Gastrocnemius medialis (tissue), 4 donors: Measurements from ENCODE around the gene PPP1R8. TPM values are rescaled to one million over a fixed set of nuclear protein-coding genes. Genes with fewer than 3 reads are reported as not detected.

Source experiments
- ATAC-seq, 2 donors: fragments of 150-250 bp; one replicate each; pipeline ENCODE4 v1.9.1; 2016
- DNase-seq, 2 donors: peaks; one replicate each; pipeline ENCODE4 v3.0.0-alpha.2; 2019
- H3K27ac ChIP-seq, 4 donors: fragments of 200-600 bp; sonication (generic); 1 replicate in 1 of 4; 2 replicates in 3 of 4; pipeline ENCODE4 v1.5.1; 2016 to 2018; ENCODE audit warnings: mild to moderate bottlenecking in 2 of 4, moderate library complexity in 1 of 4
- H3K27me3 ChIP-seq, 3 donors: fragments of 200-600 bp; sonication (generic) in 2 of 3; 1 replicate in 1 of 3; 2 replicates in 2 of 3; pipeline versions ENCODE4 v1.5.1 to v1.6.0; 2016 to 2019; ENCODE audit warnings: mild to moderate bottlenecking in 1 of 3, moderate library complexity in 1 of 3
- H3K36me3 ChIP-seq, 2 donors: fragments of 200-600 bp; sonication (generic) in 1 of 2; one replicate each; pipeline ENCODE4 v1.5.1; 2017 to 2018
- H3K4me1 ChIP-seq, 2 donors: fragments of 200-600 bp; sonication (generic) in 1 of 2; one replicate each; pipeline ENCODE4 v1.5.1; 2016 to 2017; ENCODE audit warnings: mild to moderate bottlenecking in 2 of 2
- H3K4me3 ChIP-seq, 4 donors: fragments of 200-600 bp; sonication (generic) in 3 of 4; 1 replicate in 1 of 4; 2 replicates in 3 of 4; pipeline ENCODE4 v1.5.1; 2016 to 2019; ENCODE audit warnings: mild to moderate bottlenecking in 2 of 4
- H3K9me3 ChIP-seq, 3 donors: fragments of 200-600 bp; sonication (generic) in 2 of 3; 1 replicate in 1 of 3; 2 replicates in 2 of 3; pipeline ENCODE4 v1.5.1; 2016 to 2019
- POLR2A ChIP-seq, 2 donors: fragments of 450-650 bp; IDR thresholded peaks; one replicate each; pipeline ENCODE4 v1.6.1; 2017; ENCODE audit warnings: antibody characterized with exemption in 2 of 2, mild to moderate bottlenecking in 2 of 2, moderate library complexity in 2 of 2
- in situ Hi-C, 4 donors: fragments of 200-750 bp; cut with MboI; loops; one replicate each; pipeline versions ENCODE4 v1.15.0 to v1.8.0; 2017; ENCODE audit warnings: low sequenced_read_pairs in 4 of 4
- intact Hi-C: fragments of 100-400 bp; cut with DNase I; formaldehyde crosslinking; loops from one replicate; pipeline ENCODE4 v1.15.1; 2023; ENCODE audit warnings: low total_unique reads
- total RNA-seq, 4 donors: library from RNA; depleted of rRNA; stranded (reverse); fragments of >200 nt; gene quantifications; one replicate each; pipeline versions ENCODE4 v1.1.0 to v1.2.3, GENCODE V29; 2016
- TF ChIP-seq, protein P1 (sequence below), 5 experiments: fragments of 450-650 bp in 3 of 5; fragments of 200-600 bp in 2 of 5; sonication (generic) in 2 of 5; IDR thresholded peaks in 4 of 5; conservative IDR thresholded peaks in 1 of 5; 1 replicate in 4 of 5; 2 replicates in 1 of 5; pipeline ENCODE4 v1.5.1; 2016 to 2019; ENCODE audit warnings: antibody characterized with exemption in 5 of 5, mild to moderate bottlenecking in 3 of 5, moderate library complexity in 3 of 5

Gene PPP1R8
- total RNA-seq, 4 donors from 2014 or later: 18.0 to 27.3 (median 25.0) TPM

GRCh38 chr1:27831568-27832410, 1.2 kb downstream of the PPP1R8 start:
- Histone ChIP-seq H3K4me3 (peak overlapping the region; percentile 86 to 95 (median 91)), H3K27ac (peak overlapping the region; percentile 86 to 92 (median 87)), H3K9me3 (no peaks in the 10 kb centered on the region), H3K36me3 (peaks cover 0 to 21% of the 10 kb centered on the region in 2 donors), H3K27me3 (no peaks in the 10 kb centered on the region), H3K4me1 (peaks cover 20 to 38% of the 10 kb centered on the region in 2 donors)
- no peak for TF ChIP-seq POLR2A (IDR thresholded peaks at IDR 0.05)
- TF ChIP-seq, protein P1, sequence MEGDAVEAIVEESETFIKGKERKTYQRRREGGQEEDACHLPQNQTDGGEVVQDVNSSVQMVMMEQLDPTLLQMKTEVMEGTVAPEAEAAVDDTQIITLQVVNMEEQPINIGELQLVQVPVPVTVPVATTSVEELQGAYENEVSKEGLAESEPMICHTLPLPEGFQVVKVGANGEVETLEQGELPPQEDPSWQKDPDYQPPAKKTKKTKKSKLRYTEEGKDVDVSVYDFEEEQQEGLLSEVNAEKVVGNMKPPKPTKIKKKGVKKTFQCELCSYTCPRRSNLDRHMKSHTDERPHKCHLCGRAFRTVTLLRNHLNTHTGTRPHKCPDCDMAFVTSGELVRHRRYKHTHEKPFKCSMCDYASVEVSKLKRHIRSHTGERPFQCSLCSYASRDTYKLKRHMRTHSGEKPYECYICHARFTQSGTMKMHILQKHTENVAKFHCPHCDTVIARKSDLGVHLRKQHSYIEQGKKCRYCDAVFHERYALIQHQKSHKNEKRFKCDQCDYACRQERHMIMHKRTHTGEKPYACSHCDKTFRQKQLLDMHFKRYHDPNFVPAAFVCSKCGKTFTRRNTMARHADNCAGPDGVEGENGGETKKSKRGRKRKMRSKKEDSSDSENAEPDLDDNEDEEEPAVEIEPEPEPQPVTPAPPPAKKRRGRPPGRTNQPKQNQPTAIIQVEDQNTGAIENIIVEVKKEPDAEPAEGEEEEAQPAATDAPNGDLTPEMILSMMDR (IDR thresholded peaks at IDR 0.05 in 4 of 5, conservative IDR thresholded peaks at IDR 0.05 in 1 of 5): no peak
- DNase-seq: no peak
- ATAC-seq: no peak
- in situ Hi-C loops: no loop called here
- intact Hi-C loops: loop anchor here (2.0 to 5.0 kb wide), 3 partner anchors 59 to 674 kb away; partner anchors contain the start of genes FAM76A, SLC9A1 and STX12

DNA sequence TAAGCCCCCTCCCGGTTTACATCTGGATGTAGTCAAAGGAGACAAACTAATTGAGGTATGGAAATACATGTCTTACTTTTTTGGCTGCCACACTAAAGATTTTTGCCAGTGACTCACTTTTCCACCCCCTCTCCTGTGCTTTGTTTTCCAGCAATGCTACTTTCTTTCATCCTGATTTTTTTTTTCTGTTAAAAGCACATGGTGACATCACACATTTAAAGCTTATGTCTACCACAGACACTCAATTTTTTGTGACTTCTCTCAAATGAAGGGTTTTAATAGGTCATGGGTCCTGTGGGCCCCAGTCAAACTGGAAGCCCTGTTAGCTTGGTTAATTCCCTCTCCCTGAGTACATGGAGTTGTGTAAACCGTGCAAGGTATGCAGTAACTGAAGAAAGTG, 2.2 kb downstream of the PPP1R8 start:
- Histone ChIP-seq H3K4me3 (no peak overlapping the region), H3K27me3 (no peaks in the 10 kb centered on the region), H3K27ac (no peak overlapping the region), H3K4me1 (peaks cover 20 to 38% of the 10 kb centered on the region in 2 donors), H3K9me3 (no peaks in the 10 kb centered on the region), H3K36me3 (peaks cover 0 to 25% of the 10 kb centered on the region in 2 donors)
- in situ Hi-C loops (no loop called here), intact Hi-C loops (loop anchor here (5.0 kb wide), 2 partner anchors 60 to 675 kb away; partner anchors contain the start of genes SLC9A1 and STX12)
- DNase-seq (no peak), ATAC-seq (no peak)
- TF ChIP-seq, protein P1 (IDR thresholded peaks at IDR 0.05 in 4 of 5, conservative IDR thresholded peaks at IDR 0.05 in 1 of 5): no peak

GRCh38 chr1:27833470-27833869, 2.9 kb downstream of the PPP1R8 start:
- Histone ChIP-seq H3K27me3 (no peaks in the 10 kb centered on the region), H3K4me1 (peaks cover 20 to 38% of the 10 kb centered on the region in 2 donors), H3K9me3 (no peaks in the 10 kb centered on the region), H3K36me3 (peaks cover 0 to 25% of the 10 kb centered on the region in 2 donors), H3K27ac (no peak overlapping the region), H3K4me3 (no peak overlapping the region)
- no peak for ATAC-seq
- DNase-seq: no peak
- no peak for TF ChIP-seq POLR2A (IDR thresholded peaks at IDR 0.05)
- TF ChIP-seq, protein P1 (IDR thresholded peaks at IDR 0.05 in 4 of 5, conservative IDR thresholded peaks at IDR 0.05 in 1 of 5): no peak
- intact Hi-C loops (loop anchor here (5.0 kb wide), 2 partner anchors 61 to 676 kb away; partner anchors contain the start of genes SLC9A1 and STX12), in situ Hi-C loops (no loop called here)

DNA sequence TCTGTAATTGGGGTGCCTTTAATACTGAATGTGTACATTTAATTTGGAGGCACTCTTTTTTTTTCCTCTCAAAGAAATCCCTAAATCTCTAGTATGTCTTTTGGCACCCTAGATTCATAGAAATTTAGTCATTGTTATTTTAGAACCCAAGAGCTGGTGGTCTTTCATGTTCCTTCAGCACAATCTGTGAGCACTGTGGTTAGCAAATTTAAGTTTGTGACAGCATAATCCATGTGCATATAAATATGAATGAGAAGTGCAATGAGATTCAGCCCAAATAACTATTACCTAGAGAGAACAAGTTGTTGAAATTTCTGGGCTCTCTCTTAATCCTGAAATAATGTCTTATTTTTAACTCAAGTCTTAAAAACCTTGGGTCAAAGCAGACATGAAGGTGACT, 4.5 kb downstream of the PPP1R8 start:
- Histone ChIP-seq H3K4me3 (no peak overlapping the region), H3K27me3 (no peaks in the 10 kb centered on the region), H3K4me1 (peaks cover 20 to 35% of the 10 kb centered on the region in 2 donors), H3K9me3 (no peaks in the 10 kb centered on the region), H3K27ac (no peak overlapping the region), H3K36me3 (peaks cover 0 to 34% of the 10 kb centered on the region in 2 donors)
- TF ChIP-seq POLR2A (IDR thresholded peaks at IDR 0.05): no peak
- TF ChIP-seq, protein P1 (IDR thresholded peaks at IDR 0.05 in 4 of 5, conservative IDR thresholded peaks at IDR 0.05 in 1 of 5): no peak
- DNase-seq (no peak), ATAC-seq (no peak)
- intact Hi-C loops: no loop called here
- in situ Hi-C loops: no loop called here
